LoVo (cell line): ENCODE results near the gene ARHGEF19.
"Not testable (repeated sequence)": the region's sequence is repeated elsewhere in the genome, so short reads cannot be mapped to it uniquely, and the experiment has no call there.

Experiments used
- DNase-seq: peaks from one replicate; pipeline ENCODE4 v3.0.0-alpha.2; 2016; ENCODE audit warnings: low spot score

The ARHGEF19 gene

DNA sequence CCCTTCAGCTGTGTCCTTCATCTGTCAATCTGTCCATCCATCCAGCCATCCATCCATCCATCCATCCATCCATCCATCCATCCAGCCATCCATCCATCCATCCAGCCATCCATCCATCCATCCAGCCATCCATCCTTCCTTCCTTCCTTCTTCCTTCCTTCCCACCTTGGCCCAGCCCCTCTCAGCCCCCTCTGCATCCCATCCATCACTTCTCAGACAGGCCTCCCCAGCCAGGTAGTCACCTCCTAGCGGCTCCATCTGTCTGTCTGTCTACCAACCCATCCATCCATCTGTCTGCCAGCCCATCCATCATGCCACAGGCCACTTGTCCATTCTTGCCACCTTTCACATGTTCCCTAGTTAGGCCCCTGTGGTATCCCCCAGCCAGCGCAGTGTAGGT lies 46.3 kb downstream of the ARHGEF19 start:
- no peak for DNase-seq

DNA sequence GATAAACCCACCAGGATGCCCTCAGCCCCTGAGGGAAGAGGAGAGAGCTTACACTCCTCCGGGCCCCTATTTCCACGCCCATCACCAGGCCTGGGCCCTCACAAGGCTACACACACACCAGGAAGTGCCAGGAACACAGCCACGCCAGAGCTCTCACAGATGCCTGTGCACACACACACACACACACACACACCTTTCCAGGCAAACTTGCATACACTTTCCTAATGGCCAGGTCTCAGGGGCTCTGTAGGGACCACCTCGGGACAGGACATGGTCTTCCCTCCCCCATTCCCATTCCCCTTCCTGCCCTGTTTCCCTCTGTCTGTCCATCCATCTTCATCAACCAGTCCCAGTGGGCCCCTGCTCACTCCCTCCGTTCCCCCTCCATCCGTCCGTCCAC lies 46.9 kb downstream of the ARHGEF19 start:
- DNase-seq = no peak

DNA sequence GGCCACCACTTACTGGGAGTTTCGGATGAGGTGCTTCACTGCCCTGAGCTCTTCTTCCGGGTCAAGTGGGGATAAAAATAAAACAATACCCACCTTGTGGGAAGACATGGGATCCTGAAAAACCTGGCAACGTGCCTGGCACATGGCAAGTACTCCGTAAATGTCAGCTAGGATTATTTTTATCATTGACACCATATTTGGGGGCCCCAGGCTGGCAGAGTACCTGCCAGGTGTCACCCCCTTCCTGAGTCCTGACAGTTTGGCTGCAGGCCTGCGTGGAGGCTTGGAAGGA lies 47.4 kb downstream of the ARHGEF19 start:
- DNase-seq = no peak

DNA sequence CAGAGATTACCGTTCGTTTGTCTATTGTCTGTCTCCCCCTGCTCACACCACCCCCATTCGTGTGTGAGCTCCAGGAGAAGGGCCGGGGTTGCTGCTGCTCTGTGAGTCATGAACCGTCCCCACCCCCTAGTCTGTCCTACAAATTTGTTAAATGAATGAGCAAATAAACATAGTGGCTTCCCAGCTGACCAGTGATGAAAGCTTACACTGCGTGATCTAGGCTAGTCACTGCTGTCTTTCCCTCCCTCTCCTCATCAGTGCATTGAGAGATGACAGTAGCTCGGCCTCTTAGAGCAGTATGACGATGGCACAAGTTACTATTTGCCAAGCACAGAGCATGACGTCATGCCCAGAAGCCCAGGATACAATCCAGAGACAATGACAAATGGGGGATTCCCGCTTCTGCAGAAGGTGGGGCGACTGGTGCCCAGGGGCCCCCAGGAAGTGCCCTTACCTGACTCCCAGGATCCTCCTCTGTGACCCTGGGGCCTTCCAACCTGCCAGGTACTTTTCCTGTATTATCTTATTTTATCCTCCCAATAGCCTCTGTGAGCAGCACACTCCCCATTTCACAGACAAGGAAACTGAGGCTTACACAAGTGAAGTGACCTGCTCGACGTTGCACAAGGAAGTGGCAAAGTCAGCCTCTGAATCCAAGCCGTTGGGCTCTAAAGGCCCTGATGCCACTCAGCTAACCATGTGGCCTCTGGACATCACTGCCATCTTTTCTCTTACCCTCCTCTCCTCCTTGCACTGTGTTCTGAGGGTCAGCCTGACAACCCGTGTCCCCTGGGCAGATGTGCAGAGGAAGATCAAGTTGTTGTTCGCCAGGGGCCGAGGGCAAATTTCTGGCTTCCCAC lies 48.0 kb downstream of the ARHGEF19 start:
- DNase-seq = peak; percentile 76

DNA sequence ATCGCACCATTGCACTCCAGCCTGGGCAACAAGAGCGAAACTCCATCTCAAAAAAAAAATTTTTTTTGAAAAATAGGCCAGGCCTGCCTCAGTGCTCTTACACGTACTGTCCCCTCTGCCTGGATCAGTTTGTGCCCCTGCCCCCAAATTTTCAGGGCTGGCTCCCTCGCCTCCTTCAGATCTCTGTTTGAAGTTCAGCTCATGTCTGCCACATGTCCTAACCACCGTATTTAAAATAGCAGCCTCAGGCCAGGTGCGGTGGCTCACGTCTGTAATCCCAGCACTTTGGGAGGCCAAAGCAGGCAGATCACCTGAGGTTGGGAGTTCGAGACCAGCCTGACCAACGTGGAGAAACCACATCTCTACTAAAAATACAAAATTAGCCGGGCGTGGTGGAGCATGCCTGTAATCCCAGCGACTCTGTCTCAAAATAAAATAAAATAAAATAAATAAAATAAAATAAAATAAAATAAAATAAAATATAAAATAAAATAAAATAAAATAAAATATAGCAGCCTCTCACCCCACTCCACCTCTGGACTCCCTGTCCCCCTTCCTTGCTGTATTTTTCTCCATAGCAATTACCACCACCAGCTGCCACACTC lies 48.7 kb downstream of the ARHGEF19 start:
- not testable (repeated sequence) for DNase-seq

DNA sequence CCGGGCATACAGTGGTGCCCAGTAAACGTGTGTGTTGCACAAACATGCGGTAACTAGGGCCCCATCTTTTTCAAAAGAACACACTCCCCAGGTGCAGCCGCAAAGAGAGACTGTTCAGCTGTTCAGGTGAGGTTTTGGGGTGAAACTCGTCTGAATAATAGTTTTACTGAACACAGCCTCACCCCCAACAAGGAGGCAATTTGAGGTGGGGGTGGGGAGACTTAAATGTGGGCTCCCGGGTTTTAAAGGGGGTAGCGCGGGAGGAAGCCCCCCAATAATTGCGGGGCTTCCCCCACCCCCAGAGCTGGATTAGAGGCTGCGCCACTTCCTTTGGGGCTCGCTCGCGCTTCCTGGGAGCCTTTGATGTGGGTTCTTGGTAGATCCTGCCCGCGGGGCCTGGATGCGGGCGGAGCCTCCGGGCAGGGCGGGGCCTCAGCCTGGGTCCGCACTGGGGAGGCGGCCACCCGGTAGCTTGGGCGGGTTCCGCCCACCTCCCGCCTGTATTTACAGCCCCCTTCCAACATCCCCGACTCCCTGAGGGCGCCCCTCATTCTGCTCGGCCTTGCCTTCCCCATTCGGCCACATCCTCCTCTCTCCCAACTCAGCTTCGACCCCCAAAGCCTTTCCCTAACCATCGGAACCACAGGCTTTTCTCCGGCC lies 50.2 kb downstream of the ARHGEF19 start:
- DNase-seq = peak; percentile 70

DNA sequence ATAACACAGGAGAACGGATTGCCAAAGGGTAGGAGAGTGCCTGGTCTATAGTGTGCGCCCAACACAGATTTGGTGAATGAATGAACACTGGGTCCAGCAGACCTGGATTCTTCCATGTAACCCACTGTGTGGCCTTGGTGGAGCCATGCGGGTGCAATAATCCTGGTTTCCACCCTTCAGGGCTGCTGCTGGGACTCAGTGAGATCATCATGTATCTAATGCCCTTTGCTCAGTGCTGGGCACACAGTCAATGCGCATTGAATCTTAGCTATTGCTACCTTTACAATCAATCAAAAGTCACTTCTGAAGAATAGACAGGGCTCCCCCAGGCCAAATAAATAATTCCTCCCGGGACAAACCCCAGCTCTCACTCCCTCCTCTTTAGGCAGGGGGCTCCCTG lies 50.7 kb downstream of the ARHGEF19 start:
- DNase-seq = no peak

DNA sequence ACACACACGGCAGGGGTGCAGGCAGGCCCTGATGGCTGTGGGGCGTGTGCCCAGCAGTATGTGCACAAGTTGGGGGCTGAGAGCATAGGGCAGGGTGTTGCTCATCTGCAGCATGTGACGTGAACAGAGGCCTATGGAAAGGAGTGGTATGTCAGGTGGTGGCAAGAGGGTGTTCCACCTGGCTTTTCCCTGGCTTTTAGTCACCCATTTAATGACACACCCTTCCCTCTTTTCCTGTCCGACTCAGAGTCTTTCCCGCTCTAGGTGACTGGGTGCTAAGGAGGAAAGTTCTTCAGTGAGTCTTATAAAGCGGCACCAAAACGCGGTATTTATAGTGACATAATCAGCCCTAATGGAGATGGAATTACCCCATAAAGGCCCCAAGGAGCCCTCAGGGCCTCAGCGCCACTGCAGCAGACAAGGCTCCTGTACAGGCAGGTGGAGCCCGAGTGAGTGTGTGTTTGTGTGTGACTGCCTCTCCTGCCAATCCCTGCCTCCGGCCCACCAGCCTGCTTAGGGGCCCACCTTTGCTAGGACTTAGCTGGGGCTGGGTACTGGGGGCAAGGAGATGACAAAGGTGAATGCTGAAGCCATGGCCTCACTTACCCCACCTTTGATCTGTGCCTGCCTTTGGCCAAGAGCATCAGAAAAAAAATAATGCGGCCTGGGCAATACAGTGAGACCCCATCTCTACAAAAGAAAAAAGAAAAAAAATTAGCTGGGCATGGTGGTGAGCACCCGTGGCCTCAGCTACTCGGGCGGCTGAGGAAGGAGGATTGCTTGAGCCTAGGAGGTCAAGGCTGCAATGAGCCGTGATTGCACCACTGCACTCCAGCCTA lies 53.2 kb downstream of the ARHGEF19 start:
- DNase-seq = peak; percentile 92

DNA sequence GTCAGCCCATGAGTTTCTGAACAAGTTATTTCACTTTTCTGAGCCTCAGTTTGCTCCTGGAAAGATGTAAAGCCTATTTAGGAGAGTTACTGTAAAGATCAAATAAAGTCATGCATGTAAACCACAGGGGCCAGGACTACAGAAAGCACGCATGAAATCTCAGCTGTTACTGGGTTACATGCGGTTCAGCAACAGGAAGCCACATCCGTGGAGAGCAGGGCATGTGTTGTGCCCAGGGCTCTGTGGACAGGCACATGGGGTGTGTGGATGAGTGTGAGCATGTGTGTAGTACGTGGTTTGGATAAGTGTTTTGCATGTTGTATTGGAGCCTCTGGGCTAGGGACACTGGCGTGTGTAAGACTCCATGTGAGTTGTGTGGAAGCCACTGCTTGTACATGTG lies 54.4 kb downstream of the ARHGEF19 start:
- DNase-seq = no peak

DNA sequence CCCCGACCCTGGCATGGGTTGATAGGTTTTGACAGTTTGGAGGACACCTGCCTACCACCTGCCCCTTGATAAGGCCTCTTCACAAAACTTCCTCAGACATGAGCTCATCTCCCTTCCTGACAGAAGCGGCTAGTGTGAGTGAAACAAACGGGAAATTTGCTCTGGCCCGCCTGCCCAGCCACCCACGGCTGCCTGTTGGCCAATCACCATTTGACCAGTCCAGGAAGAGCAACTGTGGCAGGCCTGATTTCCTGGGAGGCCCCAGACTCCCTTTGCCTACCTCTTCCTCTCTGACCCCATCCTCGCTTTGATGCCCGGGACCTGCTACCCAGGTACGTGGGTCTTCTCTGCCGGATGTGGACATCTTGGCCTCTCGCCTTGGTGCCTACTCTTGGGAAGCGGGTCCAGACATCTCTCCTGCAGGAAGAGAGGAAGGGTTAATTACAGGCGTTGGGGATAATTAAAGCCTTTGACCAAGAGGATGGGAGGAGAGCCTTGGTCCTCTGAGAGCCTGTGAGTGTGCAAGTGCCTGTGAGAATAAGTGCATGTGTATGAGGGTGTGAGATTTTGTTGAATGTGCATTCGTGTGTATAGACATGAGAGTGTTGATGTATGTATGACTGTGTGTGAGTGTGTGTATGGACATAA lies 55.5 kb downstream of the ARHGEF19 start:
- no peak for DNase-seq

DNA sequence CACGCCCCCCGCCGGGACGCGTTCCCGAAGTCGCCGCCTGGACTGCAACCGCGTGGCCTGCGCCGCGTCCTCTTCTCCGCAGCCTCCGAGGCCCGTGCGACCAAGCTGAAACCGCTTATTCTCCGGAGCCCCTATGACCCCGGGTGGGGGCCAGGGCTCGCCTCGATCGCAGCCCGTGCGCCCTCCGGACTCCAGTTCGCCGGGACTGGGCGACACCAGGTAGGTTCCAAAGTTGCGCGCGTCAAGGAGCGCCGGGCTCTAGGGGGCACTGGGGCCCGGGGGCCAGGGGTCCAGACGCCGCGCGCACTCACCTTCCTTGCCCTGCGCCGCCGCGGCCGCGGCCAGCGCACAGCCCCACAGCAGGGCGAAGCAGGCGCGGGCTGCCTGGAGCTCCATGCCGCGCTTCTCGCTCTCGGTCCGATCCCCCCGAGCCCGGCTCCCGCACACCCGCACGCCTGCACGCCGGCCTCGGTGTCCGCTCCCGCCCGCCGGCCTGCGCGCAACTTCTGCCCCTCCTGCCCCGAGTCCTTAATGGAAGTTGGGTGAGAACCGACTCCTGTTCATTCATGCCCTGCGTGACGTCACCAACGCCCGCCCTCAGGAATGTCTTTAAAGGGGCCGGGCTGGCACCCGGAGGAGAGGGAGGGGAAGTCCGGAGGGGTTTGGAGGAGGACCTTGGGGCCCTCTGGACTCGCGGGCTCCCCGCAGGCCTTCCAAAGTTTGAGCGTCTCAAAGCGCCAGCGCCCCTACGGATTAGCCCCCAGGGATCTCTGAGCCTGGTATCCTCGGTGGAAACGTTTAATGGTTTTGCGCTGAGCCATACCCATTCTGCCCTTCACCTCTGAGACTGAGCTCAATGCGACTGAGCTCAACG lies 56.7 kb downstream of the ARHGEF19 start, which contains the start of gene EPHA2:
Gene EPHA2 (minus strand): TSS at position 533 of the 874 bp plus-strand sequence. CDS start 137 bp downstream, at position 396.
- DNase-seq = peak; percentile 91

DNA sequence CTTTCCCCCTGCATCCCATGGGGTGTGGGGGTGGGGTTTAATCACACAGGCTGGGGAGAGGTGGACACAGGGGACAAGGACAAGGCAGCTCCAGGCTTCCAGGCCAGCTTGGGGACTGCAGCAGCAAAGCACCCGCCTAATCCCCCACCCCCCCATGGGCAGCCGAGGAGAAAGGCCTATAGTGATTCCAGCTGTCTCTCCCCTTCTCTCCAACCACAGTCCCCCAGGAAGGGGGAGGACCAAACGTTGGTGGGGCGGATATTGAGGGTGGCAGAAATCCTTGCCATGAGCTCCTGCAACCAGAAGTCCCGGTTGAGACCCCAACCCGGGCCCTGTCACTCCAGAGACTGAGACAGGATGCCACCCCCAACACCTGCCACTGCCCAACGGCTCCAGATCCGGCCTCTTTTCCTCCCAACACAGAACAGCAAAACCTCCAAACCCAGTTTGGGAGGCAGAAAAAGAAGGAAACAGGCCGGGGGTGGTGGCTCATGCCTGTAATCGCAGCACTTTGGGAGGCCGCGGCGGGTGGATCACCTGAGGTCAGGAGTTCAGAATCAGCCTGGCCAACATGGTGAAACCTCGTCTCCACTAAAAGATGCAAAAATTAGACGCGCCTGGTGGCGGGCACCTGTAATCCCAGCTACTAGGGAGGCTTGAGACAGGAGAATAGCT lies 58.3 kb downstream of the ARHGEF19 start:
- no peak for DNase-seq

DNA sequence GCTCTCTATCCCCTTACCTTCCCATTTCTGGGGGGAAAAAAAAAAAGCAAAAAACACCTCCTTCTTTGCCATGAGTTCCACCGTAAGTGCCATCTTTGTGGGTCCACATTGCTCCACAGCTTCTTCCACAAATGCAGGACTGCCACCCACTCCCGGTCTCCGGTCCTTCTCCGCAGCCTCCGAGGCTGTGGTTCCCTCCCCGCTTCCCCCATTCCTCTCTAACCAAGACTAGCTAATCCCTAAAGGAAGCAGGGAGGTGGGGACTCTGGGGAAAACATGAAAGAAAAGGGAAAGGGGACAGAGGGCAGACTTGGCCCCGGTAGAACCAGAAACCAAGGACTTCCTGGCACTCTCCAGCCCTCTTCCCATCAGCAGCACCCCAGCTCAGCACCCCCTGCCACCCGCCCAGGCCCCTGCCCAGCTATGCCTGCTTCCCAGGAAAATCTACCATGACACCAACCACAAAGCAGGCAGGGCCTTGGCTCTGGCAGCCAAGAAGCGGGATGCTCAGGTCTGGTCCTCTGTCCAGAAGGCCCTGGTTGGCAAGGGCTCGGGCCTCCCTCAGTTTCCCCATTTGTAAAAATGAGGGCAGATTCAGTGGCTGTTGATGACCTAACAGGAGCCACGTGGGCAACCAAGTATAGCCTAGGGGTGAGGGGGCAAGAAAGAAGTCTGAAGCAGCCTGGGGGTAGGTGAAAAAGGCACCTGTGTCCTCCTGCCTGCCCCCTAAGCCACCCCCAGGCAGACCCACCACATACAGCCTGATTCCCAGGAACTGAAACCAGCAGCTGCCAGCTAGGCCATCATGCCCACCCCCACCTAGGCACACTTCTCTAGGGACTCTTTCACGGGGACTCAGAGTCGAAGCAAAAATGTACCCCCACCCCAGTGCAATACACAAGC lies 59.1 kb downstream of the ARHGEF19 start:
- no peak for DNase-seq

DNA sequence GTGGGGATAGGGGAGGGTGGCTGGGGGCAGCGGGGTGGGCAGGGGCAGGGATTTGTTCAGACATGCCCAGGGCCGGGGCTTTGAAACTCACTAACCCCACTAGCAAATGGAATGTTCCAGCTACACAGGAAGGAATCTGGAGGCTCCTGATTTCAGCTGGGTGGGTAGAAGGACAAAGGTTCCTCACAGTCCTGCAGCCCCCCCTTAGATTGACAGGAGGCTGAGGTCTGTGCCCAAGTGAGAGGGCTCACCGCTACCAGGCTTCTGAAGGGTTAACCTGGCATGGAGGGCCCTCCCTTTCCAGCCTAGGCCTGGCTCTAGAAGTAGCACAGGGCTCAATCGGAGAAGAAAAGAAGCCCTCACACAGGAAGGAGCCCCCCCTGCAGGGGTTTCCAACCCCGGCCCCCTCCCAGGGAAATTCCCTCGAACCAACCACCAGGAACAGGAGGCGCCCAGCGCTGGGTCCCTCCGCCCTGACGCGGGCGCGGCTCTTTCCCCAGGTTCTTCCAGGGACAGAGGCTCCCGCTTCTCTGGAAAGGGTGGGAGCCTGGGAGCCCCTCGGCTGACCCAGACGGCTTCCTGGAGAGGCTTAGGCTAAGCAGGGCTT lies 59.9 kb downstream of the ARHGEF19 start:
- no peak for DNase-seq

DNA sequence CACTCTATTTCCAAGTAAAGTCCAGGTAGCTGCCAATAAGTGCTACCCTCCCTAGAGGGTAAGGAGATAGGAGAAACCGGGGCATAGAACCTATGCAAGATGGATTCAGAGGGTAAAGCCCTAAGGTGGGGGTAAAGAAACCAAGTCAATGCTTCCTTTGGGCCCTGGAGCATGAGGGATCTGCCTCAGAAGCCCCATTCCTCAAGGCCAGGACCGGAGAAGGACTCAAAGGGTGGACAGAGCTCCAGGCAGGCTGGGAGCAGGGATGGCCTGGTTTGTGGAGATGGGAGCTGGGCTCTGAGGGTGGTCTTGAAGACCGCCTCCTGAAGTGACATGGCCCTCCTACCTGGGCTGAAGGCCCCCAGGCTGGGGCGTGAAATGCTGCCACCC lies 60.5 kb downstream of the ARHGEF19 start:
- no peak for DNase-seq

DNA sequence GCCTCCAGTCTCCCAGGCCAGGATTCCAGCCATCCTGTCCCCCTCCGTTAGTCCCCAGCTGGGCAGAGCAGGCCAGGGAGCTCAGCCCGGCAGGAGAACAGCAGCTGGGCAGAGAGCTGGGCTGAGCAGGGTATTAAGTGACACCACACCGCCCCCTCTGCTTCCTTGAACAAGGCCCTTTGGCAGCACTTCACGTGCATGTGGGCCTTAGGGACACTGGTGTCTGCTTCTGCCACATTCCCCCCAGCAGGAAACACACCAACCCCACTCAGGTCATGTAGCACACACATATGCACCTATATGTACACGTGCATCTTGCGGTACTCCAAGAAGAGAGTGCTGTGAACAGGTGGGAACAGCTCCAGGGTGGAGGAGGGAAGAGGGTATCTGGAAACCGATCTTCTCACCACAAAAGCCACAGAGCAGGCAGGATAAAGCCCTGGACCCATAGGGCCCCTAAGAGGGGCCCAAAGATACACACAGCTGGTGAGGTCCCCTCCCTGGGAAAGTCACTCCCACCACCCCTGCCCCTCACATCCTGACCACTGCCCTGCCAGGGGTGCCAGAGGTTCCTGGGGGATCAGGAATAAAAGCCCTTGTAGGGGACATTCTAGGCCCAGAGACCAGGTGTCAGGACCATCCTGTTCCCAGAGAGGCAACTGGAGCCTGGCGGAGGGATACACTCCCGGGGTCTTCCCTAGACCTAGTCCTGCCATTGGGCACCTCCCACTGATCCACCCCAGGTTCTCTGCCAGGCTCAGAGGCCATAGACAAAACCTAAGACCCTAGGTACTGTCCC lies 61.1 kb downstream of the ARHGEF19 start:
- no peak for DNase-seq

DNA sequence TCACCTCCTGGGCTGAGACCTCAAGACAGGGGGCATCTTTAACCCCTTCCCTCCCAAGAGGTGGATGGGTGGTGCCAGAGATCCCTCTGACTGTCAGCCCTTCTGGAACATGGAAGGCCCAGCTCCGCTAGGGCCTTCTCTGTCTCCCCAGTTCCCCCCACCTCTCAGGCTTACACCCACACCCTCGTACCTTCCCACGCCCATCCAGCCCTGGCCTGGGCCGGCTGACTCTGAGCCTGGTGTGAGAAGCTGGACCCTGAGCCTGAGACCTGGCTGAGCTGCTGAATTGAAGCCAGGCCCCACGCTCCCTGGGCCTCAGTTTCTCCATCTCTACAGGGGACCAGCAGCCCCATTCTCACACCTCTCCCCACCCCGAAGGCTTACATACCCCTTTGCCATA lies 61.9 kb downstream of the ARHGEF19 start:
- no peak for DNase-seq
